Pancreas (tissue), 10 donors: ENCODE data around the gene VWA8. TPM values are rescaled to one million over a fixed set of nuclear protein-coding genes. Genes with fewer than 3 reads are reported as not detected.

Experiments
- ATAC-seq, 4 donors: fragments of 200-7000 bp; cut with Tn5 transposase; one replicate each; pipeline versions ENCODE4 v1.8.0 to v1.9.1; 2020; ENCODE audit warnings: mild to moderate bottlenecking in 4 of 4, moderate library complexity in 4 of 4
- DNase-seq, 6 donors: peaks; one replicate each; pipeline ENCODE4 v3.0.0-alpha.2; 2020
- FAIRE-seq: peaks from 2 replicates; lab custom pipeline; 2012; peaks lifted over from hg19 to GRCh38; lab: Jason Lieb, UNC
- H3K27ac ChIP-seq, 4 donors: fragments of 200-600 bp; sonication (generic); 1 replicate in 3 of 4; 2 replicates in 1 of 4; pipeline versions ENCODE4 v1.5.0 to v1.8.0; 2020
- H3K27me3 ChIP-seq, 4 donors: fragments of 200-600 bp; one replicate each; pipeline ENCODE4 v1.8.0; 2021
- H3K36me3 ChIP-seq, 3 donors: fragments of 200-600 bp; sonication (generic) in 1 of 3; one replicate each; pipeline versions ENCODE4 v1.5.0 to v1.8.0; 2020 to 2021
- H3K4me1 ChIP-seq, 3 donors: fragments of 200-600 bp; one replicate each; pipeline ENCODE4 v1.8.0; 2021
- H3K4me3 ChIP-seq, 4 donors: fragments of 200-600 bp; sonication (generic) in 2 of 4; one replicate each; pipeline versions ENCODE4 v1.5.0 to v1.8.0; 2020 to 2021
- H3K9me3 ChIP-seq, 4 donors: fragments of 200-600 bp; one replicate each; pipeline ENCODE4 v1.8.0; 2021
- CTCF ChIP-seq, 4 donors: fragments of 200-600 bp; sonication (generic) in 3 of 4; IDR thresholded peaks; one replicate each; pipeline versions ENCODE4 v1.5.0 to v1.8.0; 2021; ENCODE audit warnings: antibody characterized with exemption in 4 of 4
- WGBS, 2 donors: extraction: QIAGEN DNeasy Blood & Tissue Kit; methylation state at CpG; one replicate each; pipeline ENCODE4 v1.1.7; 2013; 5-methylcytosine and 5-hydroxymethylcytosine counted together
- intact Hi-C, 3 donors: fragments of 100-400 bp; cut with DNase I; formaldehyde crosslinking; loops; one replicate each; pipeline versions ENCODE4 v1.11.1 to v1.14.2; 2022
- polyA plus RNA-seq, 2 donors: library from polyadenylated mRNA; stranded (reverse); fragments of 200-250 nt; gene quantifications; one replicate each; pipeline ENCODE4 v1.2.3, GENCODE V29; 2013
- total RNA-seq, 6 donors: library from RNA; stranded (reverse); fragmentation: NEBNext Ultra II Directional in 4 of 6; extraction: Animal tissue kit (Norgen Biotek cat#: 25700) in 4 of 6; gene quantifications; one replicate each; pipeline versions ENCODE4 v1.2.1 to v1.2.4, GENCODE V29; 2021 to 2023
- donor health status: healthy with polysubstance abuse.
- donor health status: DM: no; HTN: no; CAD: no; lungs with moderate emphysema.
- donor health status: DM: no; HTN: no; CAD: no.
- donor health status: control.
- donor health status: control.
- donor health status: Bipolar disorder and iron deficiency.
- donor health status: DM: yes; HTN: yes; CAD: no.
- donor health status: DM: no; HTN: no; CAD: no.
- donor health status: DM: no; HTN: no; CAD: no.
- donor health status: DM: yes; HTN: yes; CAD: no.

The VWA8 gene
- total and polyA plus RNA-seq, 8 donors = 3.3 to 15.8 (median 9.2) TPM

- 57 to 80% methylated on average over 1 of the region's 1 CpG for whole genome bisulfite sequencing, 2 donors
- ATAC-seq = no peak
- no peak for DNase-seq
- Histone ChIP-seq H3K9me3 (no peaks in the 10 kb centered on the region), H3K36me3 (no peaks in the 10 kb centered on the region), H3K27me3 (no peaks in the 10 kb centered on the region), H3K4me1 (no peaks in the 10 kb centered on the region), H3K4me3 (no peak overlapping the region), H3K27ac (no peak overlapping the region)
- no peak for FAIRE-seq
- TF ChIP-seq CTCF (IDR thresholded peaks at IDR 0.05) = no peak
- intact Hi-C loops = no loop called here
These were observed 17.1 kb upstream of the VWA8 start for GRCh38 chr13:41978007-41978406.

GRCh38 chr13:41976476-41976875 lies 15.6 kb upstream of the VWA8 start:
- H3K4me3 ChIP-seq = no peak overlapping the region
- DNase-seq (no peak), FAIRE-seq (no peak), ATAC-seq (no peak)
- no peaks in the 10 kb centered on the region for H3K9me3 ChIP-seq
- 53 to 64% methylated on average over 3 of the region's 3 CpGs for WGBS, 2 donors
- intact Hi-C loops = no loop called here
- H3K27ac ChIP-seq = no peak overlapping the region
- H3K4me1 ChIP-seq = no peaks in the 10 kb centered on the region
- no peak for TF ChIP-seq CTCF (IDR thresholded peaks at IDR 0.05)
- H3K27me3 ChIP-seq = no peaks in the 10 kb centered on the region
- H3K36me3 ChIP-seq = no peaks in the 10 kb centered on the region

DNA sequence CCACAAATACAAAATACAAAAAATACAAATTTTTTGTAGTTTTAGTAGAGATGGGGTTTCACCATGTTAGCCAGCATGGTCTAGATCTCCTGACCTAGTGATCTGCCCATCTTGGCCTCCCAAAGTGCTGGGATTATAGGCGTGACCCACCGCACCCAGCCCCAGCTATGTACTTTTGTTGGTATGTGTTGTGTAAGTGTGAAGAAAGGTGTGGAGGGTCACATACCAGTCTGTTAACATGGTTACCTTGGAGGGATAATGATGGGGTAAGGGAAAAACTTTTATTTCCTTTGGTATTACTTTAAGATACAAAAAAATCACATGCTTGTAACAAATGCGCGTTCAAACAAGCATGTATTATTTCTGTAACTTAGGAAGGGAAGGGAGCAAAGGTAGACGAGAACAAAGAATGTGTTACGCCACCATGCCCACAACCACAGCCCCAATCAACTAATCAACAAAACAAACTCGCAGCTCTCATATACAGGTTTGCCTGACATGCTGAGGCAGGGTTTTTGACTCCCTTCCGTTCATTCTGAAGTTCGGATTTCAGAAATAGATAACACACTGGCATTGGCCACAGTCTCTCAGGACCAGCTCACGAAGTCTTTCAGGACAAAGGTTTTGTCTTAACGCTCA lies 13.5 kb upstream of the VWA8 start:
- DNase-seq (no peak), FAIRE-seq (no peak), ATAC-seq (peak in 1 of 4 donors; percentile 43)
- Histone ChIP-seq H3K36me3 (no peaks in the 10 kb centered on the region), H3K27ac (no peak overlapping the region), H3K27me3 (no peaks in the 10 kb centered on the region), H3K4me3 (no peak overlapping the region), H3K4me1 (no peaks in the 10 kb centered on the region), H3K9me3 (no peaks in the 10 kb centered on the region)
- no peak for TF ChIP-seq CTCF (IDR thresholded peaks at IDR 0.05)
- WGBS, 2 donors = 78 to 86% methylated on average over 11 of the region's 11 CpGs
- intact Hi-C loops = no loop called here

GRCh38 chr13:41973247-41973741 lies 12.4 kb upstream of the VWA8 start:
- H3K27me3 ChIP-seq = no peaks in the 10 kb centered on the region
- 52 to 66% methylated on average over 7 of the region's 7 CpGs for WGBS, 2 donors
- no peak overlapping the region for H3K4me3 ChIP-seq
- no peak for DNase-seq
- no peak overlapping the region for H3K27ac ChIP-seq
- no peaks in the 10 kb centered on the region for H3K36me3 ChIP-seq
- ATAC-seq = no peak
- intact Hi-C loops = no loop called here
- TF ChIP-seq CTCF (IDR thresholded peaks at IDR 0.05) = no peak
- no peaks in the 10 kb centered on the region for H3K4me1 ChIP-seq
- no peak for FAIRE-seq
- H3K9me3 ChIP-seq = no peaks in the 10 kb centered on the region

DNA sequence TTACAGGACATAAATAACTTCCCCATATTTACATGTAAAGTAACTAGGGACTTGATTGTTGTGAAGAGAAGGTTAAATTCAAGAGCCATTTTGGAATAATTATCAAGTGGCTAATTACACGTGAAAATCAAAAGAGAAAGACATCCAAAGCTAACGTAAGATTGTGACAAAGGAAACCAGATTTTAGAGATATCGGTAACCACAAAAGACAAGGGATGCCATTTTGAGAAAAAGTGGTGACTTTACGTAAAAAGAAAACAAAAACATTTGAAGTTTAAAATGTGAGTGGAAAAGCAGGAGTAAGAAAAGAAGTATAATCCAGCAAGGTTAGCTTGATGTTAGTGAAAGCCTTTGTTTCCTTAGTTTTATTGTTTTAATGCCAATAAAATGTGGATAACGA lies 10.9 kb upstream of the VWA8 start:
- no peak for DNase-seq
- TF ChIP-seq CTCF (IDR thresholded peaks at IDR 0.05) = no peak
- Histone ChIP-seq H3K27ac (no peak overlapping the region), H3K27me3 (no peaks in the 10 kb centered on the region), H3K9me3 (no peaks in the 10 kb centered on the region), H3K36me3 (no peaks in the 10 kb centered on the region), H3K4me1 (no peaks in the 10 kb centered on the region), H3K4me3 (no peak overlapping the region)
- no peak for ATAC-seq
- 75 to 80% methylated on average over 5 of the region's 5 CpGs for WGBS, 2 donors
- no peak for FAIRE-seq
- intact Hi-C loops = no loop called here
